ENCODE data around the gene THSD7B. TPM values are rescaled to one million over a fixed set of nuclear protein-coding genes. Genes with fewer than 3 reads are reported as not detected.

The THSD7B gene
- total RNA-seq, 2 donors from 2014 or later = 0.51 to 5.4 TPM

- 76% methylated on average over 1 of the region's 1 CpG for WGBS
- TF ChIP-seq POLR2A (IDR thresholded peaks at IDR 0.05) (no peak), POLR2AphosphoS5 (IDR thresholded peaks at IDR 0.05) (no peak)
- TF ChIP-seq, protein P1, sequence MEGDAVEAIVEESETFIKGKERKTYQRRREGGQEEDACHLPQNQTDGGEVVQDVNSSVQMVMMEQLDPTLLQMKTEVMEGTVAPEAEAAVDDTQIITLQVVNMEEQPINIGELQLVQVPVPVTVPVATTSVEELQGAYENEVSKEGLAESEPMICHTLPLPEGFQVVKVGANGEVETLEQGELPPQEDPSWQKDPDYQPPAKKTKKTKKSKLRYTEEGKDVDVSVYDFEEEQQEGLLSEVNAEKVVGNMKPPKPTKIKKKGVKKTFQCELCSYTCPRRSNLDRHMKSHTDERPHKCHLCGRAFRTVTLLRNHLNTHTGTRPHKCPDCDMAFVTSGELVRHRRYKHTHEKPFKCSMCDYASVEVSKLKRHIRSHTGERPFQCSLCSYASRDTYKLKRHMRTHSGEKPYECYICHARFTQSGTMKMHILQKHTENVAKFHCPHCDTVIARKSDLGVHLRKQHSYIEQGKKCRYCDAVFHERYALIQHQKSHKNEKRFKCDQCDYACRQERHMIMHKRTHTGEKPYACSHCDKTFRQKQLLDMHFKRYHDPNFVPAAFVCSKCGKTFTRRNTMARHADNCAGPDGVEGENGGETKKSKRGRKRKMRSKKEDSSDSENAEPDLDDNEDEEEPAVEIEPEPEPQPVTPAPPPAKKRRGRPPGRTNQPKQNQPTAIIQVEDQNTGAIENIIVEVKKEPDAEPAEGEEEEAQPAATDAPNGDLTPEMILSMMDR (IDR thresholded peaks at IDR 0.05) = no peak
- no peaks in the 10 kb centered on the region for H3K36me3 ChIP-seq
- no peaks in the 10 kb centered on the region for H3K9me3 ChIP-seq
- intact Hi-C loops (cut with DNase I) = no loop called here
- no peaks in the 10 kb centered on the region for H3K4me1 ChIP-seq (replicated peaks)
- no peak overlapping the region for H3K27ac ChIP-seq
- H3K27me3 ChIP-seq (replicated peaks; ENCODE audit: insufficient read depth) = no peaks in the 10 kb centered on the region
- no peak for DNase-seq (ENCODE audit: low spot score)
- no peak overlapping the region for H3K4me3 ChIP-seq
These were observed 488.7 kb downstream of the THSD7B start for GRCh38 chr2:137254052-137254451.

DNA sequence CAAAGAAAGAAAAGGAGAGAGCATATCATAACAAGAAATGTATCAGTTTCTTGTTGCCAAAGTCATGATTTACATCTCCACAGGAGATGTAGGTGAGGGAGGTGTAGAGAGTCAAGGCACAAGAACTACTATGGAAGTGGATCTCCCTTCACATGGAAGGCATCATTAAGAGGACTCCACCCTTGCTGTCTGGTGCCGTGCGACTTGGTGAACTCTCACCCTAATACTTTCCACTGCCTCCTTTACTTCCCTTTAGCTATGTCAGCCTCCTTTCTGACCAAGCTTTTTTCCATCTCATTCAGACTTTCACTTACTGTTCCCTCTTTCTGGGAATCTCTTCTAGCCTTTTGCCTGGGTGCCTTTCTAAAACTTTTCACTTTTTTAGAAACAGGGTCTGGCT is 490.0 kb downstream of the THSD7B start:
- Histone ChIP-seq H3K9me3 (no peaks in the 10 kb centered on the region), H3K4me1 (replicated peaks) (no peaks in the 10 kb centered on the region), H3K36me3 (no peaks in the 10 kb centered on the region), H3K27ac (no peak overlapping the region), H3K27me3 (replicated peaks; ENCODE audit: insufficient read depth) (no peaks in the 10 kb centered on the region), H3K4me3 (no peak overlapping the region)
- intact Hi-C loops (cut with DNase I) = no loop called here
- DNase-seq (ENCODE audit: low spot score) = no peak
- TF ChIP-seq, protein P1 (IDR thresholded peaks at IDR 0.05) = no peak
- no peak for TF ChIP-seq POLR2AphosphoS5 (IDR thresholded peaks at IDR 0.05)
- no peak for TF ChIP-seq POLR2A (IDR thresholded peaks at IDR 0.05)
- WGBS = 94% methylated on average over 2 of the region's 2 CpGs

- WGBS = 44% methylated on average over 1 of the region's 1 CpG
- Histone ChIP-seq H3K27ac (no peak overlapping the region), H3K27me3 (replicated peaks; ENCODE audit: insufficient read depth) (no peaks in the 10 kb centered on the region), H3K36me3 (no peaks in the 10 kb centered on the region), H3K4me1 (replicated peaks) (no peaks in the 10 kb centered on the region), H3K4me3 (no peak overlapping the region), H3K9me3 (no peaks in the 10 kb centered on the region)
- DNase-seq (ENCODE audit: low spot score) = no peak
- intact Hi-C loops (cut with DNase I) = no loop called here
- TF ChIP-seq POLR2AphosphoS5 (IDR thresholded peaks at IDR 0.05) = no peak
- TF ChIP-seq, protein P1 (IDR thresholded peaks at IDR 0.05) = no peak
- TF ChIP-seq POLR2A (IDR thresholded peaks at IDR 0.05) = no peak
These were observed 490.6 kb downstream of the THSD7B start for GRCh38 chr2:137255990-137256389.

DNA sequence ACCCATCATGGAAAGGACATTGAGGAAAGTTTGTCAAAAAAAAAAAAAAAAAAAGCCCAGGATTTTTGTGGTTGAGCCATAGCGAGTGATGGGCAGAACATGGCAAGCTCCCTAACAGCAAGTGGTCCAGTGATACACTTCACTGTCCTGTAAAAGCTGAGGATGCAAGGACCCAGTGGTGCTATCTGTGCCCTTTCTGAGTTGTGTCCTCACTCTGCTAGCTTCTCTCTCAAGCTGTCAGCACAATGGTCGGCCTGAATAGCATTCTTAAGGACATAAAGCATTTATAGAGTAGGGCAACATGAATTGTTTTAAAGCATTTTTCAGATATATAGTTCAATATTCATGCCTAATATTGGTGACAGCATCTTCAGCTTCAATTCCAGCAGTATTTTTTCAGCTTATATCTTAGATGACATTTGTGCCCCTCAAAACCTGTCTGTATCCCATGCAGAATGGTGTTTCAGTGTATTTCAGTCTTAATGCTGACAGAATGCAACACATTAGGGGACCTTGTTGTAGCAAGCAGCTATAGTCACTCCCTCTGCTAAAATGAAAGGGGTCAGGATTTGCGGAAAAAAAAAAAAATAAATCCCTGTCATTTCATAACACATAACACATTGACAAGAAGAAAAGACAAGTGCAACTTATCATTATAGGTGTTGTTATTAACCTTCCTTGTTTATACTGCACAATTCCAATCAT is 496.7 kb downstream of the THSD7B start:
- no peaks in the 10 kb centered on the region for H3K27me3 ChIP-seq (replicated peaks; ENCODE audit: insufficient read depth)
- DNase-seq (ENCODE audit: low spot score) = no peak
- H3K9me3 ChIP-seq = no peaks in the 10 kb centered on the region
- TF ChIP-seq POLR2AphosphoS5 (IDR thresholded peaks at IDR 0.05) (no peak), POLR2A (IDR thresholded peaks at IDR 0.05) (no peak)
- TF ChIP-seq, protein P1 (IDR thresholded peaks at IDR 0.05) = no peak
- 88% methylated on average over 3 of the region's 3 CpGs for WGBS
- H3K27ac ChIP-seq = no peak overlapping the region
- no peaks in the 10 kb centered on the region for H3K4me1 ChIP-seq (replicated peaks)
- no peak overlapping the region for H3K4me3 ChIP-seq
- intact Hi-C loops (cut with DNase I) = no loop called here
- H3K36me3 ChIP-seq = no peaks in the 10 kb centered on the region

GRCh38 chr2:137262594-137262993 is 497.2 kb downstream of the THSD7B start:
- no peaks in the 10 kb centered on the region for H3K9me3 ChIP-seq
- H3K4me3 ChIP-seq = no peak overlapping the region
- H3K36me3 ChIP-seq = no peaks in the 10 kb centered on the region
- DNase-seq (ENCODE audit: low spot score) = no peak
- 50% methylated on average over 2 of the region's 2 CpGs for WGBS
- intact Hi-C loops (cut with DNase I) = no loop called here
- H3K4me1 ChIP-seq (replicated peaks) = no peaks in the 10 kb centered on the region
- TF ChIP-seq POLR2AphosphoS5 (IDR thresholded peaks at IDR 0.05) (no peak), POLR2A (IDR thresholded peaks at IDR 0.05) (no peak)
- TF ChIP-seq, protein P1 (IDR thresholded peaks at IDR 0.05) = no peak
- H3K27ac ChIP-seq = no peak overlapping the region
- no peaks in the 10 kb centered on the region for H3K27me3 ChIP-seq (replicated peaks; ENCODE audit: insufficient read depth)

Data from prostate gland (tissue), 2 donors.